ENCODE data around the gene MRPL54.
"Not testable (repeated sequence)": the region's sequence is repeated elsewhere in the genome, so short reads cannot be mapped to it uniquely, and the experiment has no call there.

MRPL54 gene

GRCh38 chr19:3743486-3743885 lies 19.0 kb upstream of the MRPL54 start:
- DNase-seq (ENCODE audit: low spot score) = no peak

- no peak for DNase-seq (ENCODE audit: low spot score)
Measured at GRCh38 chr19:3745363-3746045, 17.0 kb upstream of the MRPL54 start.

- no peak for DNase-seq (ENCODE audit: low spot score)
Measured at GRCh38 chr19:3746371-3747056, 16.0 kb upstream of the MRPL54 start.

GRCh38 chr19:3748965-3749364 lies 13.5 kb upstream of the MRPL54 start:
- no peak for DNase-seq (ENCODE audit: low spot score)

GRCh38 chr19:3750211-3750610 lies 12.3 kb upstream of the MRPL54 start:
- DNase-seq (ENCODE audit: low spot score) = no peak

GRCh38 chr19:3751236-3751635 lies 11.2 kb upstream of the MRPL54 start:
- no peak for DNase-seq (ENCODE audit: low spot score)

- no peak for DNase-seq (ENCODE audit: low spot score)
Measured at GRCh38 chr19:3752492-3752891, 10.0 kb upstream of the MRPL54 start.

GRCh38 chr19:3753631-3754410 lies 8.7 kb upstream of the MRPL54 start:
- DNase-seq (ENCODE audit: low spot score) = no peak

- DNase-seq (ENCODE audit: low spot score) = not testable (repeated sequence)
Measured at GRCh38 chr19:3757705-3758104, 4.8 kb upstream of the MRPL54 start.

- DNase-seq (ENCODE audit: low spot score) = not testable (repeated sequence)
Measured at GRCh38 chr19:3758297-3758696, 4.2 kb upstream of the MRPL54 start.

- no peak for DNase-seq (ENCODE audit: low spot score)
Measured at GRCh38 chr19:3759482-3760254, 2.8 kb upstream of the MRPL54 start.

- peak; percentile 17 for DNase-seq (ENCODE audit: low spot score)
Measured at GRCh38 chr19:3760871-3761361, 1.6 kb upstream of the MRPL54 start.

GRCh38 chr19:3761382-3762129 lies 926 bp upstream of the MRPL54 start, which contains the start of gene APBA3:
TSS of gene APBA3 (minus strand) at chr19:3761692. CDS start at chr19:3760264, 1,428 bp downstream.
- peak; percentile 88 for DNase-seq (ENCODE audit: low spot score)

GRCh38 chr19:3762130-3762473 lies 380 bp upstream of the MRPL54 start:
- DNase-seq (ENCODE audit: low spot score) = no peak

GRCh38 chr19:3765121-3765520 lies 2.6 kb downstream of the MRPL54 start:
- DNase-seq (ENCODE audit: low spot score) = no peak

GRCh38 chr19:3765757-3766156 lies 3.3 kb downstream of the MRPL54 start:
- DNase-seq (ENCODE audit: low spot score) = not testable (repeated sequence)

GRCh38 chr19:3766520-3766919 lies 4.0 kb downstream of the MRPL54 start:
- no peak for DNase-seq (ENCODE audit: low spot score)

GRCh38 chr19:3767050-3767449 lies 4.6 kb downstream of the MRPL54 start:
- no peak for DNase-seq (ENCODE audit: low spot score)

GRCh38 chr19:3768015-3768747 lies 5.7 kb downstream of the MRPL54 start:
- DNase-seq (ENCODE audit: low spot score) = no peak

- DNase-seq (ENCODE audit: low spot score) = no peak
Measured at GRCh38 chr19:3768748-3769099, 6.2 kb downstream of the MRPL54 start.

- no peak for DNase-seq (ENCODE audit: low spot score)
Measured at GRCh38 chr19:3769494-3769893, 7.0 kb downstream of the MRPL54 start.

All from pons (tissue), 1 donor.